Esophagus squamous epithelium (tissue), 4 donors: ENCODE measurements around the gene GRIN3B.

Source experiments
- CTCF ChIP-seq, 6 experiments: fragments of 450-650 bp in 4 of 6; fragments of 200-600 bp in 2 of 6; sonication (generic) in 2 of 6; IDR thresholded peaks; one replicate each; pipeline ENCODE4 v1.5.1; 2016 to 2019; ENCODE audit warnings: antibody characterized with exemption in 6 of 6, mild to moderate bottlenecking in 4 of 6, moderate library complexity in 4 of 6
- POLR2A ChIP-seq, 4 donors: fragments of 450-650 bp; IDR thresholded peaks; one replicate each; pipeline ENCODE4 v1.6.1; 2017; ENCODE audit warnings: antibody characterized with exemption in 4 of 4, mild to moderate bottlenecking in 4 of 4, moderate library complexity in 3 of 4

DNA sequence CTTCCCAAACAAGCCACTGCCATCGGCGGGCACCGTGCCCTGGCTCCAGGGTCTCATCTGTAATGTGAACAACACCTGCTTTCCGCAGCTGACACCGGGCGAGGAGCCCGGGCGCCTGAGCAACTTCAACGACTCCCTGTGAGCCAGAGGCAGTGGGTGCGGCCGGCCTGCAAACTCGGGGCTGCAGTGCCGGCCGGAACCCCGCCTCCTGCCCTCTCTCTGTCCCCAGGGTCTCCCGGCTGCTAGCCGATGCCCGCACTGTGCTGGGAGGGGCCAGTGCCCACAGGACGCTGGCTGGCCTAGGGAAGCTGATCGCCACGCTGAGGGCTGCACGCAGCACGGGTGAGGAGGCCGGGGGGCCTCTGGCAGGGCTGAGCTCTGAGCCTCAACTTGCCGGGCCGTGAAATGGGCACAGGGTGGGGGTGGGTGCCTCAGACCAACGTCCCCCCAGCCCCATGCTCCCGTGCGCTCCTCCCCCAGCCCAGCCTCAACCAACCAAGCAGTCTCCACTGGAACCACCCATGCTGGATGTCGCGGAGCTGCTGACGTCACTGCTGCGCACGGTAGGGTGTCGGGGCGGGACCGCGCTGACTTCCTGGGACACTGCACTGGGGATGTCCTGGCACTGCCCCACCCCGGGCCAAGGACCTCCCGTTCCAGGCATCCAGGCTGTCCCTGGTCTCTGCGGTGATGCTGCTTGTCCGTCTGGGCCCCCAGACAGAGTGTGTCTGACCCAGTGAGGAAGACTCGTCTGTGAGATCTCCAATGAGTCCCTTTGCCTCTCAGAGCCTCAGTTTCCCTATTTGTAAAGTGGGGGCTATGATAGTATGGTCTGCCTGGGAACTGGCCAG is 41.8 kb downstream of the GRIN3B start:
- TF ChIP-seq POLR2A (IDR thresholded peaks at IDR 0.05): no peak
- no peak for TF ChIP-seq CTCF (IDR thresholded peaks at IDR 0.05)
